Measurements from ENCODE around the gene ZNF821.

DNA sequence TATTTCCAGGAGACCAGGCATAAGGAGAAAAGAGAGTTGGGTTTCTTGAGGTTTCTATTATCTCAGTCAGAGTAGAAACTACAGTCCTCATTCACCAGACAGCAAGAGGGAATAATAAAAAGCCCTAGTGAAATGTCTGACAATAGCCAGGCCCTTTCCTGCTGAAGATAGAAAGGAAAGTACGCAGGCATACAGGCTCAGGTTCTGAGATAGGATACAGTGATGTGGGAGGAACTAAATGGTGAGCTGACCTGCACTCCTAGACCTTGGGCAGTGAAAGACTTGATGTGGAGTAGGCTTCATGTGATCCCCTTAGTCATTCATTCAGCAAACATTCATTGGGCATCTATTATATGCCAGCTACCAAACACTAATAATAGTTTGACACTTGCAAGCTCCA lies 14.9 kb downstream of the ZNF821 start:
- TF ChIP-seq, protein P1, sequence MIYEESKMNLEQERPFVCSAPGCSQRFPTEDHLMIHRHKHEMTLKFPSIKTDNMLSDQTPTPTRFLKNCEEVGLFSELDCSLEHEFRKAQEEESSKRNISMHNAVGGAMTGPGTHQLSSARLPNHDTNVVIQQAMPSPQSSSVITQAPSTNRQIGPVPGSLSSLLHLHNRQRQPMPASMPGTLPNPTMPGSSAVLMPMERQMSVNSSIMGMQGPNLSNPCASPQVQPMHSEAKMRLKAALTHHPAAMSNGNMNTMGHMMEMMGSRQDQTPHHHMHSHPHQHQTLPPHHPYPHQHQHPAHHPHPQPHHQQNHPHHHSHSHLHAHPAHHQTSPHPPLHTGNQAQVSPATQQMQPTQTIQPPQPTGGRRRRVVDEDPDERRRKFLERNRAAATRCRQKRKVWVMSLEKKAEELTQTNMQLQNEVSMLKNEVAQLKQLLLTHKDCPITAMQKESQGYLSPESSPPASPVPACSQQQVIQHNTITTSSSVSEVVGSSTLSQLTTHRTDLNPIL (CRISPR knock-in tag; IDR thresholded peaks at IDR 0.05; ENCODE audit: low read depth) = no peak
- no peak for TF ChIP-seq ESRRG (CRISPR knock-in tag; IDR thresholded peaks at IDR 0.05)
- TF ChIP-seq PPARA (CRISPR knock-in tag; IDR thresholded peaks at IDR 0.05; ENCODE audit: borderline replicate concordance) = no peak
- TF ChIP-seq ZFP30 (CRISPR knock-in tag; IDR thresholded peaks at IDR 0.05) = no peak
- TF ChIP-seq, protein P2, sequence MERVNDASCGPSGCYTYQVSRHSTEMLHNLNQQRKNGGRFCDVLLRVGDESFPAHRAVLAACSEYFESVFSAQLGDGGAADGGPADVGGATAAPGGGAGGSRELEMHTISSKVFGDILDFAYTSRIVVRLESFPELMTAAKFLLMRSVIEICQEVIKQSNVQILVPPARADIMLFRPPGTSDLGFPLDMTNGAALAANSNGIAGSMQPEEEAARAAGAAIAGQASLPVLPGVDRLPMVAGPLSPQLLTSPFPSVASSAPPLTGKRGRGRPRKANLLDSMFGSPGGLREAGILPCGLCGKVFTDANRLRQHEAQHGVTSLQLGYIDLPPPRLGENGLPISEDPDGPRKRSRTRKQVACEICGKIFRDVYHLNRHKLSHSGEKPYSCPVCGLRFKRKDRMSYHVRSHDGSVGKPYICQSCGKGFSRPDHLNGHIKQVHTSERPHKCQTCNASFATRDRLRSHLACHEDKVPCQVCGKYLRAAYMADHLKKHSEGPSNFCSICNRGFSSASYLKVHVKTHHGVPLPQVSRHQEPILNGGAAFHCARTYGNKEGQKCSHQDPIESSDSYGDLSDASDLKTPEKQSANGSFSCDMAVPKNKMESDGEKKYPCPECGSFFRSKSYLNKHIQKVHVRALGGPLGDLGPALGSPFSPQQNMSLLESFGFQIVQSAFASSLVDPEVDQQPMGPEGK (CRISPR knock-in tag; IDR thresholded peaks at IDR 0.05; ENCODE audit: borderline replicate concordance) = no peak
- TF ChIP-seq BACH2 (CRISPR knock-in tag; IDR thresholded peaks at IDR 0.05; ENCODE audit: borderline replicate concordance) = no peak
- no peak for TF ChIP-seq ZFP3 (CRISPR knock-in tag; IDR thresholded peaks at IDR 0.05)
- no peak for TF ChIP-seq OSR1 (CRISPR knock-in tag; IDR thresholded peaks at IDR 0.05)
- no peak for TF ChIP-seq ARNTL (CRISPR knock-in tag; IDR thresholded peaks at IDR 0.05; ENCODE audit: borderline replicate concordance, low read depth)
- TF ChIP-seq, protein P3, sequence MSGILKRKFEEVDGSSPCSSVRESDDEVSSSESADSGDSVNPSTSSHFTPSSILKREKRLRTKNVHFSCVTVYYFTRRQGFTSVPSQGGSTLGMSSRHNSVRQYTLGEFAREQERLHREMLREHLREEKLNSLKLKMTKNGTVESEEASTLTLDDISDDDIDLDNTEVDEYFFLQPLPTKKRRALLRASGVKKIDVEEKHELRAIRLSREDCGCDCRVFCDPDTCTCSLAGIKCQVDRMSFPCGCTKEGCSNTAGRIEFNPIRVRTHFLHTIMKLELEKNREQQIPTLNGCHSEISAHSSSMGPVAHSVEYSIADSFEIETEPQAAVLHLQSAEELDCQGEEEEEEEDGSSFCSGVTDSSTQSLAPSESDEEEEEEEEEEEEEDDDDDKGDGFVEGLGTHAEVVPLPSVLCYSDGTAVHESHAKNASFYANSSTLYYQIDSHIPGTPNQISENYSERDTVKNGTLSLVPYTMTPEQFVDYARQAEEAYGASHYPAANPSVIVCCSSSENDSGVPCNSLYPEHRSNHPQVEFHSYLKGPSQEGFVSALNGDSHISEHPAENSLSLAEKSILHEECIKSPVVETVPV (CRISPR knock-in tag; IDR thresholded peaks at IDR 0.05) = no peak

Data from SK-N-SH treated with all-trans-retinoic acid at 6 μM for 48 hours (cell line).